HEK293 (cell line): ENCODE measurements around the gene HS3ST6.

Experiments
- BCL6B ChIP-seq: fragments of 450-650 bp; formaldehyde crosslinking; IDR thresholded peaks from 2 replicates; pipeline ENCODE4 v1.5.1; 2017; ENCODE audit warnings: missing biosample characterization, missing genetic modification characterization
- GLIS1 ChIP-seq: fragments of 450-650 bp; formaldehyde crosslinking; IDR thresholded peaks from 2 replicates; pipeline ENCODE4 v1.5.1; 2016; ENCODE audit warnings: missing biosample characterization, missing genetic modification characterization
- SETDB1 ChIP-seq: IDR thresholded peaks from one replicate; pipeline ENCODE4 v1.6.1; 2017; ENCODE audit warnings: mild to moderate bottlenecking, low read length, moderate library complexity, mixed read lengths; ENCODE audit not compliant: insufficient read length
- TCF7L2 ChIP-seq: IDR thresholded peaks from 2 replicates; pipeline ENCODE4 v1.6.1; 2011; ENCODE audit warnings: low read depth, mild to moderate bottlenecking, inconsistent platforms, low read length, moderate library complexity, borderline replicate concordance
- ZBTB1 ChIP-seq: fragments of 450-650 bp; formaldehyde crosslinking; IDR thresholded peaks from 2 replicates; pipeline ENCODE4 v1.5.1; 2016; ENCODE audit warnings: missing biosample characterization, missing genetic modification characterization
- ZBTB44 ChIP-seq: fragments of 450-650 bp; IDR thresholded peaks from 2 replicates; pipeline ENCODE4 v1.5.1; 2018; ENCODE audit warnings: missing biosample characterization, mild to moderate bottlenecking, missing genetic modification characterization
- ZEB2 ChIP-seq: fragments of 450-650 bp; formaldehyde crosslinking; IDR thresholded peaks from 2 replicates; pipeline ENCODE4 v1.5.1; 2016; ENCODE audit warnings: missing biosample characterization, missing genetic modification characterization
- ZNF148 ChIP-seq: fragments of 450-650 bp; formaldehyde crosslinking; IDR thresholded peaks from 2 replicates; pipeline ENCODE4 v1.5.0; 2017; ENCODE audit warnings: missing biosample characterization, missing genetic modification characterization, borderline replicate concordance
- ZNF174 ChIP-seq: fragments of 450-650 bp; formaldehyde crosslinking; IDR thresholded peaks from 2 replicates; pipeline ENCODE4 v1.5.0; 2017; ENCODE audit warnings: missing biosample characterization, mild to moderate bottlenecking, missing genetic modification characterization
- ZNF223 ChIP-seq: fragments of 450-650 bp; formaldehyde crosslinking; IDR thresholded peaks from 2 replicates; pipeline ENCODE4 v1.5.1; 2016; ENCODE audit warnings: missing biosample characterization, missing genetic modification characterization
- ZNF24 ChIP-seq: fragments of 450-650 bp; formaldehyde crosslinking; IDR thresholded peaks from 2 replicates; pipeline ENCODE4 v1.5.1; 2016; ENCODE audit warnings: missing biosample characterization, missing genetic modification characterization
- ZNF335 ChIP-seq: fragments of 450-650 bp; formaldehyde crosslinking; conservative IDR thresholded peaks from 2 replicates; pipeline ENCODE4 v1.5.1; 2016; ENCODE audit warnings: missing biosample characterization, missing genetic modification characterization
- ZNF354C ChIP-seq: fragments of 450-650 bp; formaldehyde crosslinking; IDR thresholded peaks from 2 replicates; pipeline ENCODE4 v1.5.1; 2016; ENCODE audit warnings: missing biosample characterization, missing genetic modification characterization, low read depth, borderline replicate concordance
- ZNF449 ChIP-seq: fragments of 450-650 bp; formaldehyde crosslinking; IDR thresholded peaks from 2 replicates; pipeline ENCODE4 v1.5.1; 2017; ENCODE audit warnings: missing biosample characterization, mild to moderate bottlenecking, missing genetic modification characterization, moderate library complexity
- ZNF48 ChIP-seq: fragments of 450-650 bp; formaldehyde crosslinking; IDR thresholded peaks from 2 replicates; pipeline ENCODE4 v1.5.1; 2016; ENCODE audit warnings: missing biosample characterization, missing genetic modification characterization
- ZNF571 ChIP-seq: fragments of 450-650 bp; formaldehyde crosslinking; IDR thresholded peaks from 2 replicates; pipeline ENCODE4 v1.5.0; 2017; ENCODE audit warnings: missing biosample characterization, missing genetic modification characterization
- ZNF639 ChIP-seq: fragments of 450-650 bp; formaldehyde crosslinking; IDR thresholded peaks from 2 replicates; pipeline ENCODE4 v1.5.1; 2016; ENCODE audit warnings: missing biosample characterization, missing genetic modification characterization
- ZNF654 ChIP-seq: fragments of 450-650 bp; formaldehyde crosslinking; IDR thresholded peaks from 2 replicates; pipeline ENCODE4 v1.5.1; 2016; ENCODE audit warnings: low read depth, missing biosample characterization, missing genetic modification characterization
- ZNF660 ChIP-seq: fragments of 450-650 bp; IDR thresholded peaks from 2 replicates; pipeline ENCODE4 v1.5.1; 2018; ENCODE audit warnings: missing biosample characterization, mild to moderate bottlenecking, missing genetic modification characterization
- ZNF664 ChIP-seq: fragments of 450-650 bp; formaldehyde crosslinking; IDR thresholded peaks from 2 replicates; pipeline ENCODE4 v1.5.1; 2016; ENCODE audit warnings: missing biosample characterization, missing genetic modification characterization
- ZNF670 ChIP-seq: fragments of 450-650 bp; formaldehyde crosslinking; IDR thresholded peaks from 2 replicates; pipeline ENCODE4 v1.5.1; 2016; ENCODE audit warnings: missing biosample characterization, missing genetic modification characterization, low read depth
- ZNF785 ChIP-seq: fragments of 450-650 bp; formaldehyde crosslinking; IDR thresholded peaks from 2 replicates; pipeline ENCODE4 v1.5.1; 2016; ENCODE audit warnings: missing biosample characterization, missing genetic modification characterization
- ZNF792 ChIP-seq: fragments of 450-650 bp; formaldehyde crosslinking; IDR thresholded peaks from 2 replicates; pipeline ENCODE4 v1.5.1; 2016; ENCODE audit warnings: missing biosample characterization, missing genetic modification characterization
- ZNF830 ChIP-seq: fragments of 450-650 bp; IDR thresholded peaks from 2 replicates; pipeline ENCODE4 v1.5.0; 2018; ENCODE audit warnings: missing biosample characterization, missing genetic modification characterization, low read depth, mild to moderate bottlenecking, moderate library complexity
- ZNF843 ChIP-seq: fragments of 450-650 bp; formaldehyde crosslinking; IDR thresholded peaks from 2 replicates; pipeline ENCODE4 v1.5.1; 2016; ENCODE audit warnings: missing biosample characterization, missing genetic modification characterization
- ZSCAN4 ChIP-seq: fragments of 450-650 bp; formaldehyde crosslinking; IDR thresholded peaks from 2 replicates; pipeline ENCODE4 v1.5.1; 2017; ENCODE audit warnings: missing biosample characterization, missing genetic modification characterization
- ZXDB ChIP-seq: fragments of 450-650 bp; formaldehyde crosslinking; IDR thresholded peaks from 2 replicates; pipeline ENCODE4 v1.5.1; 2016; ENCODE audit warnings: missing biosample characterization, missing genetic modification characterization

The HS3ST6 gene

GRCh38 chr16:1942810-1943726 is 24.9 kb upstream of the HS3ST6 start, which contains the start of gene MSRB1 (continued):
- TF ChIP-seq BCL6B (tag by site-specific recombination) (no peak), ZBTB1 (no peak), ZNF843 (tag by site-specific recombination) (peak; percentile 23; the same call in 1 of the 2 replicates), ZNF335 (tag by site-specific recombination) (peak; percentile 89), TCF7L2 (no peak; the same call in 1 of the 2 replicates), ZNF664 (tag by site-specific recombination) (no peak), ZNF24 (tag by site-specific recombination) (0 out of 2 replicates have a peak, but pooled peaks have one; percentile 44), ZSCAN4 (tag by site-specific recombination) (no peak), ZNF174 (no peak), ZNF571 (tag by site-specific recombination) (no peak), ZNF223 (tag by site-specific recombination) (no peak), ZEB2 (tag by site-specific recombination) (peak; percentile 85), GLIS1 (tag by site-specific recombination) (peak; percentile 83), ZNF354C (tag by site-specific recombination) (no peak), ZNF830 (tag by site-specific recombination) (no peak), ZNF670 (tag by site-specific recombination) (no peak), ZNF639 (tag by site-specific recombination) (peak; percentile 67; the same call in 1 of the 2 replicates), ZNF792 (tag by site-specific recombination) (no peak), ZNF785 (tag by site-specific recombination) (no peak), ZBTB44 (no peak), ZNF48 (tag by site-specific recombination) (no peak), ZNF449 (tag by site-specific recombination) (no peak), ZNF654 (tag by site-specific recombination) (no peak), SETDB1 (no peak), ZXDB (tag by site-specific recombination) (no peak; the same call in 1 of the 2 replicates), ZNF148 (tag by site-specific recombination) (no peak), ZNF660 (0 out of 2 replicates have a peak, but pooled peaks have one; percentile 17)
